Activated CD4-positive, alpha-beta memory T cell treated with anti-CD3 and anti-CD28 coated beads, Interleukin-2, amount 10 ng/mL, durations not matched to agents 7 days and 5 days (primary cell): ENCODE results near the gene VASN. TPM values are rescaled to one million over a fixed set of nuclear protein-coding genes. Genes with fewer than 3 reads are reported as not detected.

ENCODE experiments used
- CTCF ChIA-PET: fragments of 350-600 bp; sonication (Branson Sonifier 250); formaldehyde crosslinking; loops from one replicate; lab custom pipeline; 2021; ENCODE audit warnings: antibody characterized with exemption, inconsistent platforms; lab: Charles Lee
- POLR2A ChIA-PET: fragments of 350-600 bp; sonication (Branson Sonifier 250); formaldehyde crosslinking; loops from one replicate; lab custom pipeline; 2021; ENCODE audit warnings: antibody characterized with exemption; lab: Charles Lee
- DNase-seq: peaks from one replicate; pipeline ENCODE4 v3.0.0-alpha.2; 2020
- H3K27ac Mint-ChIP-seq: one replicate; pipeline ENCODE4 v1.8.0; 2021; ENCODE audit warnings: mild to moderate bottlenecking, mixed read lengths
- H3K27me3 Mint-ChIP-seq: one replicate; pipeline ENCODE4 v1.8.0; 2021; ENCODE audit warnings: mixed read lengths
- H3K36me3 Mint-ChIP-seq: one replicate; pipeline ENCODE4 v1.8.0; 2021; ENCODE audit warnings: low read depth, mixed read lengths
- H3K4me1 Mint-ChIP-seq: one replicate; pipeline ENCODE4 v1.8.0; 2021; ENCODE audit warnings: mixed read lengths
- H3K4me3 Mint-ChIP-seq: one replicate; pipeline ENCODE4 v1.8.0; 2021; ENCODE audit warnings: mild to moderate bottlenecking, mixed read lengths
- H3K9me3 Mint-ChIP-seq: one replicate; pipeline ENCODE4 v1.8.0; 2021; ENCODE audit warnings: mixed read lengths
- total RNA-seq, 2 experiments: library from RNA; stranded (reverse); gene quantifications; one replicate each; pipeline ENCODE4 v1.2.3, GENCODE V29; 2021

The VASN gene
- total RNA-seq, 2 experiments from 2014 or later = 0.08 TPM; not detected in 1

DNA sequence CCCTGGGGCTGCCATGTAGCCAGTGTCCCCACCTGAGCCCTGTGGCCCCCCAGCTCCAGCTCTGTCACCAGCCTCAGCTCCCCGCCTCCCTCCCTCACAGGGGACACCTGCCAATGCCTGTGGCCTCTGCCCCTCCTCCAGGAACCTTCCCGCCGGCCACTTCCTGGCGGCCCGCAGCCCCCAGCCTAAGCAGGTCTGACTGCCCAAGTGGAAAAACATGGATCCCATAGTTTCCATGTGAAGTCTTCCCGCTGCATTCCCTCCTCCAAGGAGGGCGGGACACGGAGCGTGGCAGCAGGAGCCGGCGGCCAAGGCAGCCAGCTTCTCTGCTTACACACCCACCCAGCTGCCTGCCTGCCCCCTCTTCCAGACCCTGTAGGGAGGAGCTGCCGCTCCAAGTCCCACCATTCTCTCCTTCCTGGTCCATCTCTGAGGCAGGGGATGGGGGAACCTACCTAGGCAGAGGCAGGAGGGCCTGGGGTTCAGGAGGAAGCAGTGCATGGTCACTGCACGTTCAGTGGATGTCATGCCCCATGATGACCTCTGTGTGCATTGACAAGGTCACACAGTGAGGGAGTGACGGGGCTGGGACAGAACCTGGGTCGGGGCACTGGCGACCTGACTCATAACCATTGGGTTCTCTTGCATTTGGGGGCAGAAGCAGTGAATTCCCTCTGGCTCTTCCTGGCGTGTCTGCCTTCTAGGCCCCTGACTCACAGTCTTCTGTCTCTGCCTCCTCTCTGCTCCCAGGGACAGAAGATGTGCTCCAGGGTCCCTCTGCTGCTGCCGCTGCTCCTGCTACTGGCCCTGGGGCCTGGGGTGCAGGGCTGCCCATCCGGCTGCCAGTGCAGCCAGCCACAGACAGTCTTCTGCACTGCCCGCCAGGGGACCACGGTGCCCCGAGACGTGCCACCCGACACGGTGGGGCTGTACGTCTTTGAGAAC is 8.7 kb downstream of the VASN start:
- CTCF ChIA-PET = no interaction called here
- no peaks in the 10 kb centered on the region for H3K27me3 Mint-ChIP-seq

DNA sequence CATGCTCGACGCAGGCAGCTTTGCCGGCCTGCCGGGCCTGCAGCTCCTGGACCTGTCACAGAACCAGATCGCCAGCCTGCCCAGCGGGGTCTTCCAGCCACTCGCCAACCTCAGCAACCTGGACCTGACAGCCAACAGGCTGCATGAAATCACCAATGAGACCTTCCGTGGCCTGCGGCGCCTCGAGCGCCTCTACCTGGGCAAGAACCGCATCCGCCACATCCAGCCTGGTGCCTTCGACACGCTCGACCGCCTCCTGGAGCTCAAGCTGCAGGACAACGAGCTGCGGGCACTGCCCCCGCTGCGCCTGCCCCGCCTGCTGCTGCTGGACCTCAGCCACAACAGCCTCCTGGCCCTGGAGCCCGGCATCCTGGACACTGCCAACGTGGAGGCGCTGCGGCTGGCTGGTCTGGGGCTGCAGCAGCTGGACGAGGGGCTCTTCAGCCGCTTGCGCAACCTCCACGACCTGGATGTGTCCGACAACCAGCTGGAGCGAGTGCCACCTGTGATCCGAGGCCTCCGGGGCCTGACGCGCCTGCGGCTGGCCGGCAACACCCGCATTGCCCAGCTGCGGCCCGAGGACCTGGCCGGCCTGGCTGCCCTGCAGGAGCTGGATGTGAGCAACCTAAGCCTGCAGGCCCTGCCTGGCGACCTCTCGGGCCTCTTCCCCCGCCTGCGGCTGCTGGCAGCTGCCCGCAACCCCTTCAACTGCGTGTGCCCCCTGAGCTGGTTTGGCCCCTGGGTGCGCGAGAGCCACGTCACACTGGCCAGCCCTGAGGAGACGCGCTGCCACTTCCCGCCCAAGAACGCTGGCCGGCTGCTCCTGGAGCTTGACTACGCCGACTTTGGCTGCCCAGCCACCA is 9.7 kb downstream of the VASN start:
- ChIA-PET CTCF (no interaction called here), POLR2A (interaction anchor here (0.6 to 1.8 kb wide), 2 partner anchors 10 to 12 kb away, joined by 3 to 6 read pairs; no protein-coding TSS in a partner anchor)
- no peaks in the 10 kb centered on the region for H3K9me3 Mint-ChIP-seq
- no peak overlapping the region for H3K4me3 Mint-ChIP-seq
- peaks cover 4% of the 10 kb centered on the region for H3K4me1 Mint-ChIP-seq
- H3K27ac Mint-ChIP-seq = no peak overlapping the region
- no peak for DNase-seq
- no peaks in the 10 kb centered on the region for H3K27me3 Mint-ChIP-seq
- peaks cover 20% of the 10 kb centered on the region for H3K36me3 Mint-ChIP-seq

More for the DNA sequence above, 8.7 kb downstream of the VASN start:
- peaks cover 17% of the 10 kb centered on the region for H3K36me3 Mint-ChIP-seq
- DNase-seq = no peak
- POLR2A ChIA-PET = interaction anchor here (1.8 kb wide), 1 partner anchor 13 kb away, joined by 6 read pairs; no protein-coding TSS in a partner anchor
- H3K4me3 Mint-ChIP-seq = no peak overlapping the region
- H3K4me1 Mint-ChIP-seq = peaks cover 1% of the 10 kb centered on the region
- H3K9me3 Mint-ChIP-seq = no peaks in the 10 kb centered on the region
- no peak overlapping the region for H3K27ac Mint-ChIP-seq

DNA sequence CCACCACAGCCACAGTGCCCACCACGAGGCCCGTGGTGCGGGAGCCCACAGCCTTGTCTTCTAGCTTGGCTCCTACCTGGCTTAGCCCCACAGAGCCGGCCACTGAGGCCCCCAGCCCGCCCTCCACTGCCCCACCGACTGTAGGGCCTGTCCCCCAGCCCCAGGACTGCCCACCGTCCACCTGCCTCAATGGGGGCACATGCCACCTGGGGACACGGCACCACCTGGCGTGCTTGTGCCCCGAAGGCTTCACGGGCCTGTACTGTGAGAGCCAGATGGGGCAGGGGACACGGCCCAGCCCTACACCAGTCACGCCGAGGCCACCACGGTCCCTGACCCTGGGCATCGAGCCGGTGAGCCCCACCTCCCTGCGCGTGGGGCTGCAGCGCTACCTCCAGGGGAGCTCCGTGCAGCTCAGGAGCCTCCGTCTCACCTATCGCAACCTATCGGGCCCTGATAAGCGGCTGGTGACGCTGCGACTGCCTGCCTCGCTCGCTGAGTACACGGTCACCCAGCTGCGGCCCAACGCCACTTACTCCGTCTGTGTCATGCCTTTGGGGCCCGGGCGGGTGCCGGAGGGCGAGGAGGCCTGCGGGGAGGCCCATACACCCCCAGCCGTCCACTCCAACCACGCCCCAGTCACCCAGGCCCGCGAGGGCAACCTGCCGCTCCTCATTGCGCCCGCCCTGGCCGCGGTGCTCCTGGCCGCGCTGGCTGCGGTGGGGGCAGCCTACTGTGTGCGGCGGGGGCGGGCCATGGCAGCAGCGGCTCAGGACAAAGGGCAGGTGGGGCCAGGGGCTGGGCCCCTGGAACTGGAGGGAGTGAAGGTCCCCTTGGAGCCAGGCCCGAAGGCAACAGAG is 10.5 kb downstream of the VASN start:
- H3K36me3 Mint-ChIP-seq = peaks cover 27% of the 10 kb centered on the region
- DNase-seq = no peak
- peaks cover 4% of the 10 kb centered on the region for H3K4me1 Mint-ChIP-seq
- ChIA-PET CTCF (no interaction called here), POLR2A (interaction anchor here (1.8 kb wide), 1 partner anchor 11 kb away, joined by 6 read pairs; no protein-coding TSS in a partner anchor)
- no peaks in the 10 kb centered on the region for H3K27me3 Mint-ChIP-seq
- H3K9me3 Mint-ChIP-seq = no peaks in the 10 kb centered on the region
- H3K27ac Mint-ChIP-seq = no peak overlapping the region
- no peak overlapping the region for H3K4me3 Mint-ChIP-seq

DNA sequence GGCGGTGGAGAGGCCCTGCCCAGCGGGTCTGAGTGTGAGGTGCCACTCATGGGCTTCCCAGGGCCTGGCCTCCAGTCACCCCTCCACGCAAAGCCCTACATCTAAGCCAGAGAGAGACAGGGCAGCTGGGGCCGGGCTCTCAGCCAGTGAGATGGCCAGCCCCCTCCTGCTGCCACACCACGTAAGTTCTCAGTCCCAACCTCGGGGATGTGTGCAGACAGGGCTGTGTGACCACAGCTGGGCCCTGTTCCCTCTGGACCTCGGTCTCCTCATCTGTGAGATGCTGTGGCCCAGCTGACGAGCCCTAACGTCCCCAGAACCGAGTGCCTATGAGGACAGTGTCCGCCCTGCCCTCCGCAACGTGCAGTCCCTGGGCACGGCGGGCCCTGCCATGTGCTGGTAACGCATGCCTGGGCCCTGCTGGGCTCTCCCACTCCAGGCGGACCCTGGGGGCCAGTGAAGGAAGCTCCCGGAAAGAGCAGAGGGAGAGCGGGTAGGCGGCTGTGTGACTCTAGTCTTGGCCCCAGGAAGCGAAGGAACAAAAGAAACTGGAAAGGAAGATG is 11.2 kb downstream of the VASN start:
- no peaks in the 10 kb centered on the region for H3K9me3 Mint-ChIP-seq
- no peaks in the 10 kb centered on the region for H3K27me3 Mint-ChIP-seq
- H3K36me3 Mint-ChIP-seq = peaks cover 28% of the 10 kb centered on the region
- no peak overlapping the region for H3K4me3 Mint-ChIP-seq
- H3K4me1 Mint-ChIP-seq = peaks cover 4% of the 10 kb centered on the region
- DNase-seq = no peak
- no peak overlapping the region for H3K27ac Mint-ChIP-seq
- CTCF ChIA-PET = no interaction called here
- POLR2A ChIA-PET = no interaction called here

DNA sequence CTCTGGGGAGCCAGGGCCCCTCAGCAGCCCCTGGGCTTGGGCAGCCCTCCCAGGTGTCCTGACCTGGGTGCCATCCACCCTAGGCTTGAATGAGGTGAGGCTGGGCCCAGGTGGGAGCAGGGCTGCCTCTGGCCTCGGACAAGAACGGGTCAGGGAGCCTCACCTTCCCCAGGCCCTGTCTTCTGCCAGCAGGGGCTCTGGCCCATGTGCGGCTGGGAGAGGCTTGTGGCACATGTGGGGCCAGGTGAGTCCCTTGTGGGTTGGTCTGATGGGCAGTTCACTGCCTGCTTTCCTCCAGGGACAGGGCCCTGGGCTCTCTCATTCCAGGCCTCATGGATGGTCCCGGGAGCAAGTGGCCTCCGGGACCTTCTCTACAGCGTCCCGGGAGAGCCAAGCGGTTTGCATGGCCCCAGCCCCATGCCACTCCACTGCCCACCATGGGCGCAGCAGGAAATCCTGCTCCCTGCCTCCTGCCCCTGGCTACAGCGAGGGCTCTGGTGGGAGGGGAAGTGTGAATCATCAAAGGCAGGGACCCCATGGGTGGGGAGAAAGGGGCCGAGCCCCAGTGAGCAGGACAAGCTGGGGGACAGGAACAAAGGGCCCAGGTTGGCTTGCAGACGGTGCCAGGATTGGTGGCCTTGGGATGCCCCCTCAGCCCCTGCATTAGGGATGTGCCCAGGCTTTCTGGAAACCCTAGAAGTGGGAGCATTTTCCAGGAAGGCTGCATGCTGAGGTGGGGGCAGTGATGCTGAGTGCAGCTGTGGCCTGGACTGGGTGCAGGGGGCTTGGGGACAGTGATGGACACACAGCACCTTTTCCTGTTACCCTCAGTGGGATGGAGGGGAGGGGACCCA is 12.2 kb downstream of the VASN start:
- Mint-ChIP-seq H3K36me3 (peaks cover 28% of the 10 kb centered on the region), H3K27ac (no peak overlapping the region), H3K4me3 (no peak overlapping the region), H3K4me1 (peaks cover 4% of the 10 kb centered on the region), H3K27me3 (no peaks in the 10 kb centered on the region), H3K9me3 (no peaks in the 10 kb centered on the region)
- no peak for DNase-seq
- CTCF ChIA-PET = no interaction called here
- POLR2A ChIA-PET = no interaction called here

DNA sequence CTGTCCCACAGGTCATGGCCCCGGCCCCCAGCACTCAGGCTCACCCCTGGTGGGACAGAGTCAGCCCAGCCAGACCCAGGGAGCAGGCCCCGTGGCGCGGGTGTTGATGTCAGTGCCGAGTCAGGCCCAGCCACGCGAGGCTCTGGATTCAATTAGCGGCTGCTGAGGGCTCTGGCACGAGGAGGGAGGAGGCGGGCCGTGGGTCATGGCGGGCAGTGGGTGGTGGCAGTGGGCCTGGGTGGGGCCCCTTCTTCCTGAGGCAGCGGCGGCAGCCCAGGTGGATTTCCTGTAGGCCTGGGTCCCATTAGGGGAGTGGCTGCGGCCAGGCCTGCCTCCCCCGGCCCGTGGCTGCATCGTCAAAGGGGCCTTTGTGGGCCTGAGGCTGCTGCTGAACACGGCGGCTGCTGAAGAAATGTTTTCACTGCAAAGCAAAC is 12.9 kb downstream of the VASN start:
- H3K4me1 Mint-ChIP-seq = peaks cover 4% of the 10 kb centered on the region
- POLR2A ChIA-PET = no interaction called here
- no peaks in the 10 kb centered on the region for H3K9me3 Mint-ChIP-seq
- H3K27me3 Mint-ChIP-seq = no peaks in the 10 kb centered on the region
- H3K36me3 Mint-ChIP-seq = peaks cover 28% of the 10 kb centered on the region
- DNase-seq = no peak
- no peak overlapping the region for H3K4me3 Mint-ChIP-seq
- CTCF ChIA-PET = no interaction called here
- no peak overlapping the region for H3K27ac Mint-ChIP-seq

DNA sequence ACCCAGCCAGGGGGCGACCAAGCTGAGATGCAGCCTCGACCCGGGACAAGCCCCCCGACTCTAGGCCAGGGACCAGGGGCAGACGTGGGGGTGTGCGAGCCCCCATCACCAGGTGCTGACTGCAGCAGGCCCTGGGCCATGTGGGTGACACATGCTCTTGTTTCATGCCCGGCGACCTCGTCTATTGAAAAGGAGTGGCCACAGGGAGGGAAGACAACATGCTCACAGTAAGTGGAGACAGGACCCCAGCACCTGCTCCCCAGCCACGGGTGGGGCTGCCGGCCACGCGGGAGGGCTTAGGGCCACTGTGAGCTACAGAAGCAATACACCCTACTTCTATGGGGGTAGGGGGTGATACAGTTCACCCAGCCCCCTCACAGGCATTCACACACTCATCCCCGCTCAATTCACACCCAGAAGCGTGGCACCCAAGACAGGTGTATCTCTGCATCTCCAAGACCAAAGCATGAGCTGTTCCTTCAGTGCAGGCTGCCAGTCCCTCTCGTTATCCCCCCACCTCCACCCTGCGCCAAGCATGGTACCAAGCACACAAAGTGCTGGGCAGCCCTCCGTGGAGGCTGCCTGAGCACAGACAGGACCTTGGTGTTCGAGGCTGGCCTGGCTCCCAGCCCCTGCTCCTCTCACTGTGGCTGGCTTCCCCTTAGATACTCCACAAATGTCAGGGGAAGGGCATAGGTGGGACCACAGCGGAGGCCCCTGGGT is 13.6 kb downstream of the VASN start:
- ChIA-PET CTCF (no interaction called here), POLR2A (interaction anchor here (0.8 kb wide), 1 partner anchor 15 kb away, joined by 3 read pairs; no protein-coding TSS in a partner anchor)
- DNase-seq = no peak
- Mint-ChIP-seq H3K4me3 (no peak overlapping the region), H3K9me3 (no peaks in the 10 kb centered on the region), H3K4me1 (peaks cover 4% of the 10 kb centered on the region), H3K36me3 (peaks cover 32% of the 10 kb centered on the region), H3K27me3 (no peaks in the 10 kb centered on the region), H3K27ac (no peak overlapping the region)

DNA sequence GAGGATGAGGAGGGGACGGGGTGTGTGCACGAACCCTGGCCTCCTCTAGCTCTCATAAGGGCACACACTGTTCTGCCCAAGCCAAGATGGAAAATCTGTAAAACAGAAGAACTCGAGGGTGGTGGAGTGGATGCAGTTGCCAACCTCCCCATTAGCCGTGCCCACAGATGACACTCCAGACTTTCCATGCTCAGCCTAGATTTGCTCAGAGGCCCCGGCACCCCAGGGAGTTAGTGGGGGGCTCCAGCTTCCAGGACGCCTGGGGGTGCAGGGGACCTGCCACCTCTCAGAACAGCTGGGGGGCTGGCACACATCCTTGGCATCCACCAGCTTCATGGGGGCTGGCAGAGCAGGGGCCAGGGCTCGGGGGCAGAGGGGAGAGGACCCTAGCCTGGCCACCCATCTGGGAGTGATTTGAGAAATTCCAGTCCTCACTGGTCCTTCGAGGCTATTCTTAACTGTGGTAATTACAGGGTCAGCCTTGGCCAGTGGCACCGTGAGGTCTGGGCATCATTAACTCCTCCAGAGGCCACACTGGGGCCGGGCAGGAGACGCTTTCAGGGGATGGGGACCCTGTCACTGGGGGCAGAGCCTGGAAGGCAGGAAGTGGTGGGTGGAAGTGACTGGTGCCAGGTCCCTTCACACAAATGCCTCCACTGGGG is 14.3 kb downstream of the VASN start:
- no peak for DNase-seq
- POLR2A ChIA-PET = interaction anchor here (0.8 kb wide), 1 partner anchor 15 kb away, joined by 3 read pairs; no protein-coding TSS in a partner anchor
- H3K36me3 Mint-ChIP-seq = peaks cover 31% of the 10 kb centered on the region
- CTCF ChIA-PET = no interaction called here
- no peak overlapping the region for H3K4me3 Mint-ChIP-seq
- no peaks in the 10 kb centered on the region for H3K9me3 Mint-ChIP-seq
- no peak overlapping the region for H3K27ac Mint-ChIP-seq
- peaks cover 4% of the 10 kb centered on the region for H3K4me1 Mint-ChIP-seq
- no peaks in the 10 kb centered on the region for H3K27me3 Mint-ChIP-seq

DNA sequence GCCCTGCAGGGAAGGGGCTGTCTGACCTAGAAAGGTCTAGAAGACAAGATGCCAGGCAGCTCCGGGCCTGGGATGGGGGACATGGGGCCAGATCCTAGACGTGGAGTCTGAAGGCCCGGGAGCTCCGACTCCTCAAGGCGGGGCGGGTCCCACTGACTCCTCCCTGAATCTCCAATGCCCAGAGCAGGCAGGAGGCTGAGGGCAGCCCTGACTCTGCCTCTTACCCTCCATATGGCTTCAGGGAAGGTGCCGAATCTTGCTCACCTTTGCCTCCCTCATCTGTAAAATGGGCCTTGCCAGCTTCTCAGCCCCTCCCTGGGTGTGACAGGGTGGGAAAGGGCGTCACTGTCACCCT is 14.8 kb downstream of the VASN start:
- POLR2A ChIA-PET = no interaction called here
- Mint-ChIP-seq H3K36me3 (peaks cover 31% of the 10 kb centered on the region), H3K4me3 (no peak overlapping the region), H3K4me1 (peaks cover 4% of the 10 kb centered on the region), H3K27ac (no peak overlapping the region), H3K9me3 (no peaks in the 10 kb centered on the region), H3K27me3 (no peaks in the 10 kb centered on the region)
- DNase-seq = no peak
- CTCF ChIA-PET = no interaction called here

DNA sequence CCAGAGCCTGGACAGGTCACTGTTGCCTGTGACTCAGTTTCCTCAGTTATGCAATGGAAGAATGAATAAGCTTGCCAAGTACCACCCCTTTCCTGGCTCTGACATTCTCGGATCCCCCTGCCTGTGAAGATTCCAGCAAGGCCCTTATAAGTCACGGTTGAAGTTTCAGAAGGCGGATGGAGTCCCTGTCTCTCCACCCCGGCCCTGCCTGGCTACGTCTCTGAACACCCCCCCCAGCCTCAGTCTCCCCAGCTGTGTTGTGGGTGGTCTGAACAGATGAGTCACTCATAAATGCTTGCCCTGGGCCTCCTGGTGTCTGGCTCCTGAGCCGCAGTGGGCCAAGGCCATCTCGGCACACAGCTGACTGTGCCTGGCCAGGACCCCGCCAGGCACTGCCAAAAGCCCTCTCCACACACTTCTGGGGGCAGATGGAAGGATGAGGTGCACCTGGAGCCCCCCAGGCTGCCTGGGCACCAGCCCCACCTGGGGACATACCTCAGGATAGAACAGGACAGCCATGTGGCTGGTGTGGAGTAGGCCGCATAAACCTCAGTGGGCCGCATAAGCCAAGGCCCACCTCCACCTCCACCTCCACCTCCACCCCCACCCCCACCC is 15.4 kb downstream of the VASN start:
- POLR2A ChIA-PET = no interaction called here
- H3K9me3 Mint-ChIP-seq = no peaks in the 10 kb centered on the region

More for the DNA sequence above, 15.4 kb downstream of the VASN start:
- peaks cover 4% of the 10 kb centered on the region for H3K4me1 Mint-ChIP-seq
- H3K36me3 Mint-ChIP-seq = peaks cover 29% of the 10 kb centered on the region
- no peak overlapping the region for H3K4me3 Mint-ChIP-seq
- no peaks in the 10 kb centered on the region for H3K27me3 Mint-ChIP-seq
- DNase-seq = no peak
- H3K27ac Mint-ChIP-seq = no peak overlapping the region
- CTCF ChIA-PET = no interaction called here
